WTC11 (cell line): ENCODE measurements around the gene FOXL1. TPM values are rescaled to one million over a fixed set of nuclear protein-coding genes. Genes with fewer than 3 reads are reported as not detected.
A peak's percentile ranks its signal among the peaks of the same experiment; 100 is the strongest.

ENCODE experiments used
- ATAC-seq: fragments of 200-7000 bp; cut with Tn5 transposase; 2 replicates; pipeline ENCODE4 v1.10.0; 2021; ENCODE audit warnings: mild to moderate bottlenecking, moderate library complexity
- CTCF ChIA-PET: fragments of 300-600 bp; sonication (Branson Sonifier 250); formaldehyde crosslinking; loops from one replicate; lab custom pipeline; 2021; ENCODE audit warnings: antibody characterized with exemption; lab: Charles Lee
- POLR2A ChIA-PET: fragments of 350-600 bp; sonication (Branson Sonifier 250); formaldehyde crosslinking; loops from one replicate; lab custom pipeline; 2021; ENCODE audit warnings: antibody characterized with exemption; lab: Charles Lee
- DNase-seq: peaks from one replicate; pipeline ENCODE4 v3.0.0; 2021; ENCODE audit warnings: low spot score
- H3K27ac Mint-ChIP-seq: 2 replicates; pipeline ENCODE4 v1.8.0; 2021; ENCODE audit warnings: mixed read lengths
- H3K27me3 Mint-ChIP-seq: 2 replicates; pipeline ENCODE4 v1.8.0; 2021; ENCODE audit warnings: low read depth, mild to moderate bottlenecking, moderate library complexity, mixed read lengths
- H3K36me3 Mint-ChIP-seq: 2 replicates; pipeline ENCODE4 v1.8.0; 2021; ENCODE audit warnings: mixed read lengths
- H3K4me1 Mint-ChIP-seq: 2 replicates; pipeline ENCODE4 v1.8.0; 2022; ENCODE audit warnings: mixed read lengths
- H3K4me3 Mint-ChIP-seq: 2 replicates; pipeline ENCODE4 v1.8.0; 2021; ENCODE audit warnings: mild to moderate bottlenecking, moderate library complexity, mixed read lengths
- H3K9me3 Mint-ChIP-seq: 2 replicates; pipeline ENCODE4 v1.8.0; 2021; ENCODE audit warnings: mixed read lengths
- ATF3 ChIP-seq: sonication (generic); formaldehyde crosslinking; conservative IDR thresholded peaks from 2 replicates; pipeline ENCODE4 v1.8.1; 2022; ENCODE audit warnings: mild to moderate bottlenecking, missing genetic modification reagents
- ATF6 ChIP-seq: sonication (generic); formaldehyde crosslinking; IDR thresholded peaks from 2 replicates; pipeline ENCODE4 v1.8.1; 2023; ENCODE audit warnings: mild to moderate bottlenecking, missing genetic modification reagents
- CBFB ChIP-seq: sonication (generic); formaldehyde crosslinking; IDR thresholded peaks from 2 replicates; pipeline ENCODE4 v1.8.1; 2022; ENCODE audit warnings: mild to moderate bottlenecking, low read depth, missing genetic modification reagents
- CREM ChIP-seq: sonication (generic); formaldehyde crosslinking; IDR thresholded peaks from 2 replicates; pipeline ENCODE4 v1.8.1; 2022; ENCODE audit warnings: mild to moderate bottlenecking, missing genetic modification reagents, moderate library complexity
- CTCF ChIP-seq: fragments of 200-600 bp; IDR thresholded peaks from 2 replicates; pipeline ENCODE4 v1.8.0; 2022; ENCODE audit warnings: antibody characterized with exemption
- ERG ChIP-seq: fragments of 250-450 bp; sonication (Bioruptor Pico); IDR thresholded peaks from 2 replicates; pipeline ENCODE4 v1.8.0; 2021; ENCODE audit warnings: mild to moderate bottlenecking
- ESRRA ChIP-seq: sonication (generic); formaldehyde crosslinking; IDR thresholded peaks from 2 replicates; pipeline ENCODE4 v1.8.1; 2022; ENCODE audit warnings: mild to moderate bottlenecking, missing genetic modification reagents, borderline replicate concordance
- FOXP4 ChIP-seq: sonication (generic); formaldehyde crosslinking; IDR thresholded peaks from 2 replicates; pipeline ENCODE4 v1.8.0; 2022; ENCODE audit warnings: mild to moderate bottlenecking, missing genetic modification reagents
- JAZF1 ChIP-seq: fragments of 250-450 bp; sonication (Bioruptor Pico); IDR thresholded peaks from 2 replicates; pipeline ENCODE4 v1.9.0; 2021; ENCODE audit warnings: moderate library complexity, mild to moderate bottlenecking, inconsistent platforms
- KAT7 ChIP-seq: sonication (generic); formaldehyde crosslinking; IDR thresholded peaks from 2 replicates; pipeline ENCODE4 v1.8.1; 2023; ENCODE audit warnings: missing genetic modification reagents, mild to moderate bottlenecking, borderline replicate concordance
- NR2C2 ChIP-seq: sonication (generic); formaldehyde crosslinking; IDR thresholded peaks from 2 replicates; pipeline ENCODE4 v1.8.0; 2022; ENCODE audit warnings: mild to moderate bottlenecking, missing genetic modification reagents
- NR3C1 ChIP-seq: sonication (generic); formaldehyde crosslinking; conservative IDR thresholded peaks from 2 replicates; pipeline ENCODE4 v1.8.1; 2023; ENCODE audit warnings: low read depth, mild to moderate bottlenecking, missing genetic modification reagents
- RELA ChIP-seq: sonication (generic); formaldehyde crosslinking; IDR thresholded peaks from 2 replicates; pipeline ENCODE4 v1.8.1; 2022; ENCODE audit warnings: missing genetic modification reagents, mild to moderate bottlenecking, borderline replicate concordance
- SMAD3 ChIP-seq: sonication (generic); formaldehyde crosslinking; IDR thresholded peaks from 2 replicates; pipeline ENCODE4 v1.8.0; 2022; ENCODE audit warnings: missing genetic modification reagents, mild to moderate bottlenecking, borderline replicate concordance
- SP1 ChIP-seq: sonication (generic); formaldehyde crosslinking; conservative IDR thresholded peaks from 2 replicates; pipeline ENCODE4 v1.8.1; 2022; ENCODE audit warnings: missing genetic modification reagents
- STAT6 ChIP-seq: sonication (generic); formaldehyde crosslinking; conservative IDR thresholded peaks from 2 replicates; pipeline ENCODE4 v1.8.1; 2023; ENCODE audit warnings: mild to moderate bottlenecking, low read depth, missing genetic modification reagents, moderate library complexity
- TEAD4 ChIP-seq: sonication (generic); formaldehyde crosslinking; IDR thresholded peaks from 2 replicates; pipeline ENCODE4 v1.8.0; 2022; ENCODE audit warnings: mild to moderate bottlenecking, missing genetic modification reagents
- ZNF232 ChIP-seq: sonication (generic); formaldehyde crosslinking; IDR thresholded peaks from 2 replicates; pipeline ENCODE4 v1.8.0; 2022; ENCODE audit warnings: mild to moderate bottlenecking, missing genetic modification reagents
- ZNF425 ChIP-seq: fragments of 250-450 bp; sonication (Bioruptor Pico); conservative IDR thresholded peaks from 2 replicates; pipeline ENCODE4 v1.9.0; 2021; ENCODE audit warnings: mild to moderate bottlenecking
- ZNF512 ChIP-seq: sonication (generic); formaldehyde crosslinking; IDR thresholded peaks from 2 replicates; pipeline ENCODE4 v1.8.1; 2022; ENCODE audit warnings: missing genetic modification reagents, borderline replicate concordance
- ZSCAN18 ChIP-seq: fragments of 250-450 bp; sonication (Bioruptor Pico); IDR thresholded peaks from 2 replicates; pipeline ENCODE4 v2.1.2; 2022; ENCODE audit warnings: mild to moderate bottlenecking, moderate library complexity
- total RNA-seq: library from RNA; stranded (reverse); gene quantifications from 3 replicates; pipeline ENCODE4 v1.2.3, GENCODE V29; 2021

The FOXL1 gene
- total RNA-seq, 1 experiment from 2014 or later: 0.33 TPM

GRCh38 chr16:86550281-86550680 is 28.1 kb upstream of the FOXL1 start (continued):
- TF ChIP-seq STAT6 (no peak), ZNF425 (CRISPR knock-in tag) (no peak), ATF6 (no peak), TEAD4 (CRISPR knock-in tag) (no peak), SMAD3 (CRISPR knock-in tag) (no peak), ZNF232 (CRISPR knock-in tag) (no peak), CTCF (no peak), NR3C1 (no peak), FOXP4 (CRISPR knock-in tag) (no peak), JAZF1 (no peak), SP1 (CRISPR knock-in tag) (no peak), RELA (CRISPR knock-in tag) (no peak)

GRCh38 chr16:86553356-86553755 is 25.0 kb upstream of the FOXL1 start:
- Mint-ChIP-seq H3K4me3 (0 out of 2 replicates have a peak overlapping the region, but pooled peaks have one; percentile 94), H3K4me1 (peaks cover 9% of the 10 kb centered on the region; the same call in 1 of the 2 replicates), H3K36me3 (0 out of 2 replicates have a peak, but pooled peaks cover under 1% of the 10 kb centered on the region), H3K27ac (no peak overlapping the region), H3K9me3 (no peaks in the 10 kb centered on the region), H3K27me3 (no peaks in the 10 kb centered on the region)
- DNase-seq (no peak), ATAC-seq (no peak)
- CTCF ChIA-PET: no interaction called here
- POLR2A ChIA-PET: interaction anchor here (0.6 kb wide), 1 partner anchor 830 kb away, joined by 7 read pairs; no protein-coding TSS in a partner anchor
- TF ChIP-seq ESRRA (CRISPR knock-in tag) (no peak), KAT7 (CRISPR knock-in tag) (no peak), NR2C2 (CRISPR knock-in tag) (no peak), ATF3 (no peak), ERG (no peak), CBFB (no peak), ZSCAN18 (no peak), ZNF512 (no peak), SP1 (CRISPR knock-in tag) (no peak), CREM (CRISPR knock-in tag) (no peak)
